ENCODE data around the gene PLEKHA5.

GRCh38 chr12:19115285-19115684 is 14.2 kb upstream of the PLEKHA5 start:
- TF ChIP-seq POLR2AphosphoS5 (IDR thresholded peaks at IDR 0.05): no peak
- no peak for TF ChIP-seq CTCF (IDR thresholded peaks at IDR 0.05)
- no peak for TF ChIP-seq EP300 (IDR thresholded peaks at IDR 0.05)
